HT1080 (cell line): Measurements from ENCODE around the gene XPO4. TPM values are rescaled to one million over a fixed set of nuclear protein-coding genes. Genes with fewer than 3 reads are reported as not detected.
"Not testable (repeated sequence)": the region's sequence is repeated elsewhere in the genome, so short reads cannot be mapped to it uniquely, and the experiment has no call there.

Experiments
- DNase-seq: peaks from one replicate; pipeline ENCODE4 v3.0.0-alpha.2; 2015; ENCODE audit warnings: low read depth
- polyA plus RNA-seq, 2 experiments: library from polyadenylated mRNA; depleted of rRNA; stranded (reverse); fragments of >200 nt; gene quantifications; 2 replicates each; pipeline ENCODE4 v1.2.3, GENCODE V29; 2015
- total RNA-seq: library from RNA; depleted of rRNA; stranded (reverse); fragments of >200 nt; shearing (Covaris generic); gene quantifications from 2 replicates; pipeline ENCODE4 v1.2.3, GENCODE V29; 2014; rRNA removed

The XPO4 gene
- total RNA-seq: 24.0 and 28.1 TPM in 2 replicates
- 9.8 and 12.4 TPM in 2 replicates for polyA plus RNA-seq (2015; cell fraction: cytosol; rRNA removed)
- 22.2 and 24.3 TPM in 2 replicates for polyA plus RNA-seq (2015; cell fraction: nucleus; rRNA removed)

DNA sequence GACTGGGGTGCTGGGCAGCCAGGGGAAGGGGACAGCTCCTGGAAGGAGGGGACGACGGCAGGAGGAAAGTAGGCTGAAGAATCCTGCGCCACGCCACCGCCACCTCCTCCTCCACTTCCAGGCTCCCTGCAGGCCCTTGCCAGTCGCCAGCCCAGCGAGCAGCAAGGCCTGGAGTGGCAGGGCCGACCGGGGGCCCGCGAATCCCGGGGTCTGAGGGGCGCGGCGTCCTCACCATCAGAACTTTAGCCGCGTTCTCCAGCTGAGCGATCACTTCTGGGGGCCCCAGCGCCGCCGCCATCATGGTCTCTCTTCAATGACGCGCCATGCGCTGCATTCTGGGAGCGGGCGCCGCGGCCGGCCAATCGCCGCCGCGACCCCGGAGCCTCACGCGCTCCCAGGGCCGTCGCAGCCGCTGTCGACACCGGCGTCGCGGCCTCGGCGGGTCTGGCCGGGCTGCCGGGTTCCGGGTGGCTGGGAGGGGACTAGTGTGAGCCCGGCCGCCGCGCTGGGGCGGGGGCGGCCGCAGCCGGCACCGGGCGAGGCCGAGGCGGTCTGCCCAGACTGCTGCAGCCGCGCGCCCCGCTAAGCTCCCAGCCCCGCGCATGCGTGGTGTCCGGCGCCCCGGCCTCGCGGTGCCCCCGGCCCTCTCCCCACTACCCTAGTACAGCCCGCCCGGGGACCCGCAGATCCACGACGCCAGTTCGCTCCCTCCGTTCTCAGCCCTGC, at the start of gene XPO4:
Gene XPO4, minus strand, starts transcription at position 309 of the 726 bp plus-strand sequence. Its CDS starts 8 bp downstream, at position 301.
- peak; percentile 73 for DNase-seq

DNA sequence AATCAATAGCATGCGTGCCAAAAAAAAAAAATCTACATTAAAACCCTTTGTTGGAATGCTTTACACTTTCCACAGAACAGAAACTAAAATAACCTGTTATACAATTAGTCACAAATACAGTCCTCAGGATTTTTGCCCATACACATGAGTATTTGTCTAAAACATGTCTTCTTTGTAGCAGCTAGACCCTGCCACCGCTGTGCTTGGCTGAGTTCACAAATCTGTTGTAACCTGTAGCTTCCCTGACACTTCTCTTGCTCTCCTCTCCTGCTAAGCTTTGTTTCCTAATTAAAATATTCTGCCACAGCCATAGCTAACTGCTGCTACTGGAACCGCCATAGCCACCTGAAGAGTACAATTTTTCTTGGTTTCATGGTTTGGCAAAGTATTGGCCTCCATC, 45.5 kb upstream of the XPO4 start:
- not testable (repeated sequence) for DNase-seq

DNA sequence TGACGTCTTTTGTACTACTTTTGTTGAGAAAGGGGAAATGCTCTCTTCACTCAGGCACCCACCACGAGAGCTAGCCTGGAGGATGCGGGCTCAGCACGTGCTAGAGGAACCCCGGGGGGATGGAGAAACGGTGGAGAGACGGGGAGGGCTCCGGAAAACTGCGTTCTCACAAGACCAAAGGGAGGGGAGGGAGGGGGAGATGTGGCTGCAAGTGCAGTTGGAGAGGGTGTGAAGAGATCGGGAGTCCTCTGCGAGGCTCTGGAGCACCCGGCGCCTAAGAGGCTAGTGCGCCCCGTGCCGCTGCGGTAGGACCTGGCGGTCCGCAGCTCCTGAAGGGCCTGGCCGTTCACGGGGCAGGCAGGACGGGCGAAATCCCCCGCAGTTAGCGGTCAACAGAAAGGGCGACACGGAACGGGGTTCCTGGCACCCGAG, 43.4 kb upstream of the XPO4 start:
- DNase-seq: no peak

DNA sequence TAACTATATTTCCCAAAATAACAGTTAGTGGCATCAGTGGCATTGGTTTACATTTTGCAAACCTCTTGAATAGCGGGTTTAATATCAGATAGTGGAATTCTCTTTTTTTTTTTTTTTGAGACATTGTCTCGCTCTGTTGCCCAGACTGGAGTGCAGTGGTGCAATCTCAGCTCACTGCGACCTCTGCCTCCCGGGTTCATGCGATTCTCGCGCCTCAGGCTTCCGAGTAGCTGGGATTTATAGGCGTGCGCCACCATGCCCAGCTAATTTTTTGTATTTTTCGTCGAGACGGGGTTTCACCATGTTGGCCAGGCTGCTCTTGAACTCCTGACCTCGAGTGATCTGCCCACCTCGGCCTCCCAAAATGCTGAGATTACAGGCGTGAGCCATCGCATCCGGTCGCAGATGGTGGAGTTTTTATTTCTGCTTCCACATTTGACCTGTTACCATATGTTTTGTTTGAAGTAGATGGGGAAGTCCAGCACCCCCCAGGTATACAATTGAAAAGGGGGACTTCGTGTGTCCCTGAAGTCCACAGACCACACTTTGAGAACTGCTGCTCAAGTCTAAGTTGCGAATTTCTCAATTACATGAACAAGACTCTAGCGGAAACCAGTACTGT, 40.5 kb upstream of the XPO4 start:
- DNase-seq: no peak

DNA sequence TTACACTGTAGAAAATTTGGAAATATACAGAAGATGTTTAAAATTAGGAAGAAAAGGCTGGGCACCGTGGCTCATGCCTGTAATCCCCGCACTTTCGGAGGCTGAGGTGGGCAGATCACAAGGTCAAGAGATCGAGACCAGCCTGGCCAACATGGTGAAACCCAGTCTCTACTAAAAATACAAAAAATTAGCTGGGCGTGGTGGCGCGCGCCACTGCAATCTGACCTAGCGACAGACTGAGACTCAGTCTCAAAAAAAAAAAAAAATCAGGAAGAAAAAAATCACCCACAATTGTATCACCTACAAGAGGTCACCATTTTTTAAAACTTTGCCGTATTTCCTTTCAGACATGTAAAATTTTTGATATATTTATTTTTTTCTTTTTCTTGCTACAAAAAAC, 38.0 kb upstream of the XPO4 start:
- not testable (repeated sequence) for DNase-seq

DNA sequence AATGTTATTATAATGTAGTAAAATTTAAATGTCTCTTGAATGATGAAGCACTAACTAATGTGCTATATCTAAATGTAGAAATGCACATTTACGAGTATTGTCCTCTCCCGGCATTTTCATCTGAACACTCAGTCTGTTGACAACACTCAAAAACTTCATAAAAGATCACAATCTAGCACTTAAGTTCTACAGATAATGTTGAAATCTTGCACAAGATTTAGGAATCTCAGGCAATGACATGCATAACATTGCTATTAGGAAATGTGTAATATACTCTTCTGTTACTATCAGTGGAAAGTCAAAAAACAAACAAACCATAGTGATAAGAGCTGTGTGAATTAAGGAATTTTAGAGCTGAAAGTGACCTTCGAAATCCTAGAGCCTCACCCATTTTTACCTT, 37.5 kb upstream of the XPO4 start:
- DNase-seq: no peak

DNA sequence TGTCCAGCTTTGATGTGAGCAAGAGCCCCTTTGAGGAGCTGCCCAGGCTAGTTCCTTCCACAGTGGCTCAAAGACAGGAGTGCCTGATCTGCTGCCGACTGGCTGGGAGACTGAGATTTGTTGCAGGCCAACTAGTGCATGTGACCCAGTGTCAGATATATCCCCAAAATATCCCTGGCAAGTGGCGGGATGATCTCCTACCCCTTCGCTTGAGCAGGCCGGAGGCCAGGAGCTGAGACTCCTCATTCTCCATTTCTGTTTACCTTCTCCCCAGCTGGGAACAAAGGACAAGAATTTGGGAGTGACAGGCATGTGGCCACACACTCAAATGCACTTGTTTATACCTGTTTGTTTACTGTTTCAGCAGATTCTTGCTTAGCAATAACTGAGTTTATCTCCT, 37.1 kb upstream of the XPO4 start:
- no peak for DNase-seq

DNA sequence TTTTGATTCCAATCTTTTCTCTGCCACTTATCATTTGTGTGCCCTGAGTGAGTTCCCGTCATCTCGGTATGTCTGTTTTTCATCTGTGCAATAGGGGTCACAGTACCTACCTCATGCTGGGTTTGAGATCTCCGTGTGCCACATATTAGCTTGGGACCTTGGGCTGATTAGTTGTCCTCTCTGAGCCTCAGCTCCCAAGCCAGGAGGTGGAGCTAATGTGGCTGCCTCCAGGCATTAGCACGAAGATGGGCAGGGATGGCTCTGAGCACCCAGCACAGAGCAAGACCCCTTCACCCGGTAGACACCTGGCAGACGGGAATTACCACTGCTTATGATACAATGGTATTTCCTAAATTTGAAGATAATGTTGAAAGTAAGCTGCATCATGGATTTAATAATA, 35.8 kb upstream of the XPO4 start:
- DNase-seq: no peak

DNA sequence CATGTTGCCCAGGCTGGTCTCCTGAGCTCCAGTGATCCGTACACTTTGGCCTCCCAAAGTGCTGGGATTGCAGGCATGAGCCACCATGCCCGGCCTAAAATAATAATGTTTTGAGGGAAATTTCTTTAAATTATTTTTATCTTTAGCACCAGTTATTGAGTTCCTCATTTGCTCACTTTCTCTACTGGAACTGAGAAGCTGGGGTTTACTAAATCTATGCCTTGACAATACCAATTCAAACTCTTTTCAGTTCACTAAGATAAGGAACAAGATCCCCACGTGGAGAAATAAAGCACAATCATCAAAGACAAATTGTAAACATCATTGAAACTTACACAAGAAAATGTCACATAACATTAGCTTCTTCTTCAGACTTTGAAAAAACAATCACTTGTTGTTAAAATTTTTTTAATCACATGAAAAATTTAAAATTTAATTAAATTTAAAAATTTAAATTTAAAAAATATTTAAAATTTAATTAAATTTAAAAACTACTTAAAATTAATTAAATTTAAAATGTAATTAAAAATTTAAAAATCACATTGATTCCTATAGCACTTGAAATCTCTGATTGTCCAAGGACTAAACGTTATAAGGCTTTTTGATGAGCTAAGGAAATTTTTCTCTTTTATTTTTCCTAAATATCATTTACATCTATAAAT, 25.2 kb upstream of the XPO4 start:
- DNase-seq: no peak

DNA sequence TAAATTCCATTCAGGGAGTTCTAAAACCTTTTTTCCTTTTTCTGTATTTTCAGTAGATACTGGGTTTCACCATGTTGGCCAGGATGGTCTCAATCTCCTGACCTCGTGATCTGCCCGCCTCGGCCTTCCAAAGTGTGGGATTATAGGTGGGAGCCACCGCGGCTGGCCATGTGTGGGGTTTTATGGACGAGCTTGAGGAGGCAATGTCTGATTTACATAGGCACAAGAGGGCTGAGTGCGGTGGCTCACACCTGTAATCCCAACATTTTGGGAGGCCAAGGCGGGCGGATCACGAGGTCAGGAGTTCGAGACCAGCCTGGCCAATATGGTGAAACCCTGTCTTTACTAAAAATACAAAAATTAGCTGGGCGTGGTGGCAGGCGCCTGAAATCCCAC, 22.8 kb upstream of the XPO4 start:
- not testable (repeated sequence) for DNase-seq

DNA sequence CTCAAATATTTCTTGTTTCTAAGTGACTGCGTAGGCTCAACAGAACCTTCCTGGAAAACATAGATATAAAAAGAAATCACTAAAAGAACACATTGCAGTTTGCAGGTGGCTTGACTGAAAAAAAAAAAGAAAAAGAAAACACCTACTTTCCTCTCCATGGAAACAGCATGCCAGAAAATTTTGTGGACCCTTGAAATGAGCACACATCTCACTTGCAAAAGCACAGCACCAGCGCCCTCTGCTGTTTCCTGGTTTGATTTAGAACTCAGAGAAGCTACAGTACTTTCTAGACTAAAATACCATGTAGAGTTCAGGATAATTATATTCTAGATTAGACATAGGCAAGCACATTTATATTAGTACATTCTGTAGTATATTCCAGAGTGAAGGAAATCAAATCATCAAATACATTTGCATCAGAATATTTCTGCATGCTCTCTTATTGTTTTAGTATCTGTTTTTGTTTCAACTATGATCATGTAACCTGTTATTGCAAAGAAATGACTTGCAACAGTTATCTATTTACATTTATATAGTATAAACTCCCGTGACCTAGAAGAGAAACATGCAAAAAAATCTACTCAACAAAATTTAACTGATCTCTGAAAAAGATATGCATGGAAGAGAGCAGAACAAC, 22.3 kb upstream of the XPO4 start:
- DNase-seq: peak; percentile 66

DNA sequence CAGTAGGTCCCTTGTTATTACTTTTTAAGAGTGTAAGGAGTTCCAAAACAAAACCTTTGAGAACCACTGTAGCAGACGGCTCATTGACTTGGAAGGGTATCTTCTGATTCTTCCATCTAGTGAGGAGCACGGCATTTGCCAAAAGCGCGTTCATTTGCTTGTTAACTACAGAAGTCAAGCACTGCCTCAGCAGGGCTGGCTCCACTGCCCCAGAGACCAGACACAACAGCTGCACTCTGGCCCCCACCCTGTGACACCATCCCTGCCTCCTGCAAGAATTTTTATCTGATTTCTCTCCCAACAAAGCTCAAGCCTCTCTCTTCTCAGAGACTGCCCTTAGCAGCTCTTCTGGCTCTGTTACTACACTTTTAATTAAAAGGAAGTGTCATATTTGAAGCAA, 20.7 kb upstream of the XPO4 start:
- DNase-seq: no peak

DNA sequence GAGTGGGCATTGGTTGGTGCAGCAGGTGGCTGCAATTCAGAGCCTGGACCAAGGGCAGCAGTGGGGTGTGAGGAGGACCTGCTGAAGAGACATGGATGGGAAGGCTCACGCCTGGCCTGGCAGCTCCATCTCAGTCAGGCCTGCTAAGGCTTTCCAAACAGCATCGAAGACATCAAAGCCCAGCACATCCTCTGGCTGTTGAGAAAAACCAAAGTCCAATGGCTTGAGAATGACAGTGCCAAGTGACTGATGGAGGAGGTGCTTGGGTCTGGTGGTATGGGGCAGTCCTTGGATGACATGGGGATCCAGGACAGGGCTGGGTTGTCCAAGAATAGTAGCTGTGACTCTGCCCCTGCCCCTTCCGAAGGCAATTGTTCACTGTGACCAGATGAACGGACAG, 19.0 kb upstream of the XPO4 start:
- no peak for DNase-seq

DNA sequence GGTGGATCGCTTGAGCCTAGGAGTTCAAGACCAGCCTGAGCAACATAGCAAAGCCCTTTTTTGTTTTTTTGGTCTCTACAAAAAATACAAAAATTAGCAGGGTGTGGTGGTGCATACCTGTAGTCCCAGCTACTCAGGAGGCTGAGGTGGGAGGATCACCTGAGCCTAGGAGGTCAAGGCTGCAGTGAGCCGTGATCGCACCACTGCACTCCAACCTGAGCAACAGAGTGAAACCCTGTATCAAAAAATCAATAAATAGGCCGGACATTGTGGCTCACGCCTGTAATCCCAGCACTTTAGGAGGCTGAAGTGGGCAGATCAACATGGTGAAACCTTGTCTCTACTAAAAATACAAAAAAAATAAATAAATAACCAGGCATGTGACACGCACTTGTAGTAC, 13.1 kb upstream of the XPO4 start:
- not testable (repeated sequence) for DNase-seq

DNA sequence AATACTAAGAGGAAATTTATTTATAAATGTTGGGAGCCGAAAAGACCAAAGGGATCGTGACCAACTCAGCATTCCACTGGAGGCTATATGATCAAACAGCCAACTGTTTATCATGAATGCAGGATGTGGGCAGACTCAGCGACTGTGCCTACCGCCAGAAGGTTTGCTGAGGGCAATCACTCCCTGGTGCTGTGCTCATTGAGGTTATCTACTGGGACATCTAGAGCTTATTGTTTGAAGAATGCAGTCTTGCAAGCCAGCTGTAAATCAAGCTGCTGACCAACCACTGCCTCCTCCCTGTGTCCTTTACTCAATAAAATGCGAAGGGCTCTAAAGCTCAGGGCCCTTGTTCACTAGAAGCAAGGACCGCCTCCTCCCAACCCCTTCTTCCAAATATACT, 8.5 kb upstream of the XPO4 start:
- DNase-seq: peak; percentile 9

DNA sequence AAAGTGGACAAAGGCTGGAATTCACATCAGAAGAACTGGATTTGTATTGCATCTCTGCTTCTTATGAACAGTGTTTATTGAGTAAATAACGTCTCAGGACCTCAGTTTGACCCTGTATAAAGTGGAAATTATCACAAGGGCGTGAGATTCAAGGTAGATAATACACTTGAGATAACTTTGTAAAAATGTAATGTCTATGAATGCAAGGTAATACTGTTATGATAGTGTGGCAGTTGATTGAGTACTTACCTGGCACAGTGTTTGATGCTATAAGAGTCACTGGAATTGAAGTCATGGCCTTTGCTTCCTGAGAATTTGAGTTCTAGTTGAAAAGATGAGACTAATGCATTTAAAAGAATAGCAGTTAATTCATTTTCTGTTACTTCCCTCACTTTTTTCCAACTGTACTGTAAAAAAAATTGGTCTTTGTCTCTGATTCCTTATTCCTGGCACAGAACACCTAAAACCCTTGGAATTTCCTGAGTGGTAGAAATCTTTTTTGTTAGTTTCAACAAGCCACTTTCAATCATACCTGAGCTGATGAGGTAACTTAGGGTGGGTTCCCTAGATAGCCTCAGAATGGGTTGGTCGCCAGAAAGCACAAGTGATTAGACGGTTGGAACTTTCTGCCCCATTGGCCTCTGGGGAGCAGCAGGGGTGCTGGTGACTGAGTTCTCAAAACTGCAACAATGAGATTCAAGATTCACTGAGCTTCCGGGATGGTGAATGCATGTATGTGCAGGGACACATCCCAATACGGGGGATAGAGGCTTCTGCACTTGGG, 6.4 kb upstream of the XPO4 start:
- DNase-seq: no peak

DNA sequence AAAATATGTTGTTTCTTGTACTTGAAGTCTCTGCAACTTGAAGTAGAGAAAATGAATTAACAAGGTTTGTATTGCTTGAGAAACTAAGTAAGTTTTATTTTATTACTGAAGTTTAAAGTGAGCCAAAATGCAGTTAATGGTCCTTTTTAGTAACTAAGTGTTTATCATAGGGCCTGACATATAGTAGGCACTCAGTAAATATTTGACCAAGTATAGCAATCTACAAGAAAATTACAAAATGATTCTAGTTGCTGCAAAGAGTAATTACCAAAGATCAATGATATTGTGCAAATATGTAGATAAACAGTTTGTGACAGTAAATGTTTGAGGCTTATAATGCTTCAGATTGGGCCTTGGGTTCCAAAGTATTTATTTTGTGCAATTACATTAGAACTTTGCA, 2.4 kb upstream of the XPO4 start:
- no peak for DNase-seq

DNA sequence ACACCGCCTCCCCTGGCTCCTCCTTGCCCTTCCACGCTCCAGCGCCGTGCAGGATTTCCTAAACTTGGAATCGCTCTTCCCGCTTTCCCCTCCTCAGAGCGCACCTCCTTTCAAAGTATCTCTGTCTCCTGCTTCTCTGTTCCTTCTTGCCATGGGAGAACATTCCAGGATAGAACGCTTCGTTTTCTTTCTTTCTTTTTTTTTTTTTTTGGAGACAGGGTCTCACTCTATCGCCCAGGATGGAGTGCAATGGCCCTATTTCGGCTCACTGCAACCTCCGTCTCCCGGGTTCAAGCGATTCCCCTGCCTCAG, 574 bp upstream of the XPO4 start:
- no peak for DNase-seq

DNA sequence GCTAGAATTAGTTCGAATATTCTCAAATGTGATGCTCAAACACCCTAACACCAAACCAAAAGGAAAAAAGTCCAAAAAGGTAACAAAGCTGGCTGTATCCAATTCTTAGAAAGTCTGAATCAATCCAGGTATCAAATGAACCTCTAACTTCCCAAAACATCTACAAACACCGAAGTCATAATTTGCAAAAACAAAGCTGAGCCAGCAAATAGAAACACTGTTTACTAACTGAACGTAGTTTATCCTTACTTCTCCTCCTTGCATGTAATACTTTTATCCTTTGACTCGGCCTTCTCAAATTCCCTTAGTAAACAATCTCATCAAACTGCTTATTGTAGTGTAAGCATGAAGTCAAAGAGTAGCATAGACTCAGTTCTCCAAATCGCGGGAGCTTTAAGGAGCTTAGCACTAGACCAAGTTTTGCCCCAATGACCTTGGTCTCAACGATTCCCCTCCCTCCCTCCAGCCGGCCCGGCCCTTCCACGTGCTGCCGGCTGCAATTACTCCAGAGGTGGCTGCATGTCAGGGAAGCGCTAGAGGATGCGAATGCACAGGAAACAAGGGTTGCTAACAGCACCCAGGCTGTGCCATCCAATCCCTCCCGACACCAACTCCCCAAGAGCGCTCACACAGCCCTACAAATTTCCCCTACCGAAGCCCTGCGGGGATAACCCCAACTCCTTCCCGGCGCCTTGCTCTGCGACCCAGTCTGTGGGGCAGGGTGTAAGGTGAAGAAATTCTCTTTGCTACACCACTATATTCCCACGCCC, 693 bp downstream of the XPO4 start:
- DNase-seq: peak; percentile 56

DNA sequence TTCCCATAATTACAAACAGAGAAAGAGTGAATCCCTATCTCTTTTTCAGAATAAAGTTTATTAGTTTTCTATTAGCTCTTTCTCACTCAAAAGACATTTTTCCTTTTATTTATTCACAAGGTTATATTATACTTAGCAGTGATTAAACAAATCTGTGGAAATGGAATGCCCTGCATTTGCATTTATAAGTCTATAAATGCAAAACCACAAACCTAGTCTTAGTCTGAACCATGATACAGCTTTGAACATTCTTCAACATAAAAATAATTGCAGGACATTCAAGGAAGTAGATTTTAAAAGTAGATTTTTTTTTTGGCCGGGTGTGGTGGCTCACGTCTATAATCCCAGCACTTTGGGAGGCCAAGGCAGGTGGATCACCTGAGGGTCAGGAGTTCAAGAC, 8.3 kb downstream of the XPO4 start:
- DNase-seq: no peak

DNA sequence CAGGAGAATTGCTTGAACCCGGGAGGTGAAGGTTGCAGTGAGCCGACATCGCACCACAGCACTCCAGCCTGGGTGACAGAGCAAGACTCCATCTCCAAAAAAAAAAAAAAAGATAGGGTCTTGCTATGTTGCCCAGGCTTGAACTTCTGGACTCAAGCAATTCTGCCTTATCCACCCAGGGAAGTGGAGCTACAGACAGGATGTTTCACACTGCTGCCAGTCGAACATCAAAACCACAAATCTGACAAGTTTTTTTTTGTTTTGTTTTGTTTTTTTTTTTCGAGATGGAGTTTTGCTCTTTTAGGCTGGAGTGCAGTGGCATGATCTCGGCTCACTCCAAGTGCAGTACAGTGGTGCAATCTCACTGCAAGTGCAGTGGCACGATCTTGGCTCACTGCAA, 10.8 kb downstream of the XPO4 start:
- no peak for DNase-seq
